Nephron progenitor cell (in vitro differentiated cells): Measurements from ENCODE around the gene SCRG1.

ENCODE experiments used
- DNase-seq: peaks from one replicate; pipeline ENCODE4 v3.0.0; 2021
- H3K27ac Mint-ChIP-seq: 2 replicates; pipeline ENCODE4 v1.8.0; 2021; ENCODE audit warnings: mild to moderate bottlenecking, moderate library complexity, mixed read lengths
- H3K27me3 Mint-ChIP-seq: 2 replicates; pipeline ENCODE4 v1.8.0; 2021; ENCODE audit warnings: mild to moderate bottlenecking, low read depth, mixed read lengths; ENCODE audit not compliant: poor library complexity
- H3K36me3 Mint-ChIP-seq: 2 replicates; pipeline ENCODE4 v1.8.0; 2021; ENCODE audit warnings: low read depth, mixed read lengths
- H3K4me1 Mint-ChIP-seq: 2 replicates; pipeline ENCODE4 v1.8.0; 2021; ENCODE audit warnings: mixed read lengths
- H3K4me3 Mint-ChIP-seq: 2 replicates; pipeline ENCODE4 v1.8.0; 2021; ENCODE audit warnings: mild to moderate bottlenecking, moderate library complexity, mixed read lengths
- H3K9me3 Mint-ChIP-seq: 2 replicates; pipeline ENCODE4 v1.8.0; 2021; ENCODE audit warnings: mild to moderate bottlenecking, moderate library complexity, mixed read lengths
- TF ChIP-seq, protein P1 (sequence below): fragments of 200-600 bp; sonication (generic); IDR thresholded peaks from 2 replicates; pipeline ENCODE4 v1.5.0; 2021; ENCODE audit warnings: antibody characterized with exemption

The SCRG1 gene

DNA sequence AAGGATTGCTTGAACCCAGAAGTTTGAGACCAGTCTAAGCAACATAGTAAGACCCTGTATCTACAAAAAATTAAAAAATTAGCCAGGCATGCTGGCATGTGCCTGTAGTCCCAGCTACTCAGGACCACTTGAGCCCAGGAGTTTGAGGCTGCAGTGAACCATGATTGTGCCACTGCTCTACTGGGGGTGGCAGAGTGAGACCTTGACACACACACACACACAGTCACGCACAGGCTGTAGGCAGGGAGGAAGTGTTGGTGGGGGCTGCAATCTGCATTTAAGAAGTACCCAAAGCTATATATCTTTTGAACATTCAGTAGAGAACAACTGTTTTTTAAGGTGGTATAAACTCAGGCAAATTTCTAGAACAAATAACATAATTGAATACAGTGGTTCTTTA is 7.2 kb downstream of the SCRG1 start:
- TF ChIP-seq, protein P1, sequence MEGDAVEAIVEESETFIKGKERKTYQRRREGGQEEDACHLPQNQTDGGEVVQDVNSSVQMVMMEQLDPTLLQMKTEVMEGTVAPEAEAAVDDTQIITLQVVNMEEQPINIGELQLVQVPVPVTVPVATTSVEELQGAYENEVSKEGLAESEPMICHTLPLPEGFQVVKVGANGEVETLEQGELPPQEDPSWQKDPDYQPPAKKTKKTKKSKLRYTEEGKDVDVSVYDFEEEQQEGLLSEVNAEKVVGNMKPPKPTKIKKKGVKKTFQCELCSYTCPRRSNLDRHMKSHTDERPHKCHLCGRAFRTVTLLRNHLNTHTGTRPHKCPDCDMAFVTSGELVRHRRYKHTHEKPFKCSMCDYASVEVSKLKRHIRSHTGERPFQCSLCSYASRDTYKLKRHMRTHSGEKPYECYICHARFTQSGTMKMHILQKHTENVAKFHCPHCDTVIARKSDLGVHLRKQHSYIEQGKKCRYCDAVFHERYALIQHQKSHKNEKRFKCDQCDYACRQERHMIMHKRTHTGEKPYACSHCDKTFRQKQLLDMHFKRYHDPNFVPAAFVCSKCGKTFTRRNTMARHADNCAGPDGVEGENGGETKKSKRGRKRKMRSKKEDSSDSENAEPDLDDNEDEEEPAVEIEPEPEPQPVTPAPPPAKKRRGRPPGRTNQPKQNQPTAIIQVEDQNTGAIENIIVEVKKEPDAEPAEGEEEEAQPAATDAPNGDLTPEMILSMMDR: no peak
- Mint-ChIP-seq H3K9me3 (peaks cover 6% of the 10 kb centered on the region), H3K27ac (no peak overlapping the region), H3K4me1 (no peaks in the 10 kb centered on the region), H3K4me3 (no peak overlapping the region), H3K27me3 (no peaks in the 10 kb centered on the region), H3K36me3 (peaks cover 53% of the 10 kb centered on the region)
- DNase-seq: no peak

DNA sequence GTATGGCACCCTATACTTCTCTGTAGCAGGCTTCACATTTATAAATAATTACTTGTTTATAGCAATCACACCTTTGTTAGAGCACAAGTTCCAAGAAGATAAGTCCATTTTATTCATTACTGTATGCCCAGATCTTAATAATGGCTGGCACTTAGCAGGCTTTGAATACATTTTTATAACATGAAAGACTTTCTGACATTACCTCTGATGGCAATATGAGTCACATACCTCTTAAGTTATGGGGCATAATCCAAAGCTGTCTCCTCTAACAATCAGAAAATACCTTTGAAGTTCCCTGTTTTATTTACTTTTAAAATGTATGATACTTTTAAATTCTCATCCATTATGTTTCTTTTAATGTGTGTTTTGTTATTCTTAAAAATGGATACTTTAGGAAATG is 12.2 kb downstream of the SCRG1 start:
- no peak for DNase-seq
- Mint-ChIP-seq H3K4me1 (no peaks in the 10 kb centered on the region), H3K36me3 (peaks cover 11% of the 10 kb centered on the region), H3K27ac (no peak overlapping the region), H3K9me3 (no peaks in the 10 kb centered on the region), H3K27me3 (no peaks in the 10 kb centered on the region), H3K4me3 (no peak overlapping the region)
- TF ChIP-seq, protein P1: no peak

DNA sequence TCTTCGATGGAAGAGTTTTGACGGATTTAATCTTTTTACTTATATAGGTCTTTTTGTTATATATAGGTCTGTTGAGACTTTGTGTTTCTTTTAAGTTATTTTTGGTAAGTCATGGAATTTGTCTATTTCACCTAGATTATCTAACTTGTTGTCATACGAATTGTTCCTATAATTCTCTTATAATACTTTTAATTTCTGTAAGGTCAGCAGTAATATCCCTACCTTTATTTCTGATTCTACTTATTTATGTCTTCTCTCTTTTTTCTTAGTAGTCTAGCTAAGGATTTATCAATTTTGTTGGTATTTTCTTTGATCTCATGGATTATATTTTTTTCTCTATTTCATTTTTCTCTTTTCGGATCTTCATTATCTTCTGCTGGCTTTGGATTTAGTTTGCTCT is 16.6 kb downstream of the SCRG1 start:
- Mint-ChIP-seq H3K27me3 (no peaks in the 10 kb centered on the region), H3K9me3 (no peaks in the 10 kb centered on the region), H3K27ac (no peak overlapping the region), H3K4me1 (no peaks in the 10 kb centered on the region), H3K36me3 (peaks cover 18% of the 10 kb centered on the region), H3K4me3 (no peak overlapping the region)
- DNase-seq: no peak
- TF ChIP-seq, protein P1: no peak

DNA sequence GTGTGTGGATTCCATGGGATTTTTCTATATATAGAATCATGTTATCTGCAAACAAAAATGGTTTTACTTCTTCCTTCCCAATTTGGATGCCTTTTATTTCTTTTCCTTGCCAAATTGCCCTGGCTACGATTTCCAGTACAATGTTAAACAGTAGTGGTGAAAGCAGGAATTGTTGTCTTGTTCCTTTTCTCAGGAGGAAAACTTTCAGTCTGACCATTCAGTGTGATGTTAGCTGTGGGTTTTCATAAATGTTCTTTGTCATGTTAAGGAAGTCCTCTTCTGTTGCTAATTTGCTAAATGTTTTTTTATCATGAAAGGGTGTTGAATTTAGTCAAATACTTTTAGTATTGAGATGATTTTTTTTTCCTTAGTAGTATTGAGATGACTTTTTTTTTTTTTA is 17.3 kb downstream of the SCRG1 start:
- H3K9me3 Mint-ChIP-seq: no peaks in the 10 kb centered on the region
- no peaks in the 10 kb centered on the region for H3K27me3 Mint-ChIP-seq
- H3K4me1 Mint-ChIP-seq: no peaks in the 10 kb centered on the region
- DNase-seq: no peak
- TF ChIP-seq, protein P1: no peak
- peaks cover 18% of the 10 kb centered on the region for H3K36me3 Mint-ChIP-seq
- H3K27ac Mint-ChIP-seq: peak overlapping the region; percentile 19
- H3K4me3 Mint-ChIP-seq: no peak overlapping the region

DNA sequence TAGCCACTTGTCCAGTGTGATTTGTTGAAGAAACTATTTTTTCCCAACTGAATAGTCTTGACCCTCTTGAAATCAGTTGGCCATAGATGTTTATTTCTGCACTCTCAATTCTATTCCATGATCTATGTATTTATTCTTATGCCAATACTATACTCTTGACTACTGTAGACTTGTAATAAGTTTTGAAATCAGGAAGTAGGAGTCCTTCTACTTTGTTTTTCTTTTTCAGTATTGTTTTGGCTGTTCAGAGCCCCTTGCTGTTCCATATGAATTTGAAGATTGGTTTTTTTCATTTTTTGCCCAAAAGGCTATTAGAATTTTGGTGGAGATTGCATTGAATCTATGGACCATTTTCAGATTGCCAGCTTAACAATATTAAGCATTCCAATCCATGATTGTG is 17.9 kb downstream of the SCRG1 start:
- no peaks in the 10 kb centered on the region for H3K9me3 Mint-ChIP-seq
- peaks cover 21% of the 10 kb centered on the region for H3K36me3 Mint-ChIP-seq
- DNase-seq: no peak
- H3K27me3 Mint-ChIP-seq: no peaks in the 10 kb centered on the region
- no peak overlapping the region for H3K27ac Mint-ChIP-seq
- H3K4me3 Mint-ChIP-seq: no peak overlapping the region
- no peaks in the 10 kb centered on the region for H3K4me1 Mint-ChIP-seq
- TF ChIP-seq, protein P1: no peak

DNA sequence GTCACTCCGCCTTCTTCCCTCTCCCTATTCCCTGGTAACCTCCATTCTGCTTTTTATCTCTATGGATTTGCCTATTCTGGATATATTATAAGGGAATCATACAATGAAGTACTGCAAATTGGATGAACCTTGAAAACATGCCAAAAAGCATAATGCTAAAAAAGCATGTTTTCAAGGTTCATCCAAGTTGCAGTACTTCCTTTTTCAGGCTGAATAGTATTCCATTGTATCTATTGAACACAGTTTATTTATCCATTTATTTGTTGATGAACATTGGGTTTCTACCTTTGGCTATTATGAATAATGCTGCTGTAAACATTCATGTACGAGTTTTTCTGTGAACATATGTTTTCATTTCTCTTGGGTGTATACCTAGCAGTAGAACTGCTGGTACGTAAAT is 19.0 kb downstream of the SCRG1 start:
- DNase-seq: no peak
- no peaks in the 10 kb centered on the region for H3K9me3 Mint-ChIP-seq
- no peak overlapping the region for H3K4me3 Mint-ChIP-seq
- no peak overlapping the region for H3K27ac Mint-ChIP-seq
- H3K36me3 Mint-ChIP-seq: peaks cover 28% of the 10 kb centered on the region
- H3K4me1 Mint-ChIP-seq: no peaks in the 10 kb centered on the region
- H3K27me3 Mint-ChIP-seq: no peaks in the 10 kb centered on the region
- TF ChIP-seq, protein P1: no peak
